ENCODE measurements around the gene ZNF358.

ZNF358 gene

GRCh38 chr19:7520131-7521051, 4.5 kb downstream of the ZNF358 start:
- DNase-seq (ENCODE audit: low read depth), result no peak

GRCh38 chr19:7521551-7522071, 5.7 kb downstream of the ZNF358 start:
- no peak for DNase-seq (ENCODE audit: low read depth)

GRCh38 chr19:7522072-7522922, 6.4 kb downstream of the ZNF358 start, which contains the start of gene MCOLN1:
Gene MCOLN1, plus strand, starts transcription at chr19:7522624. Its CDS starts 127 bp downstream, at chr19:7522751.
- peak; percentile 99 for DNase-seq (ENCODE audit: low read depth)

DNA sequence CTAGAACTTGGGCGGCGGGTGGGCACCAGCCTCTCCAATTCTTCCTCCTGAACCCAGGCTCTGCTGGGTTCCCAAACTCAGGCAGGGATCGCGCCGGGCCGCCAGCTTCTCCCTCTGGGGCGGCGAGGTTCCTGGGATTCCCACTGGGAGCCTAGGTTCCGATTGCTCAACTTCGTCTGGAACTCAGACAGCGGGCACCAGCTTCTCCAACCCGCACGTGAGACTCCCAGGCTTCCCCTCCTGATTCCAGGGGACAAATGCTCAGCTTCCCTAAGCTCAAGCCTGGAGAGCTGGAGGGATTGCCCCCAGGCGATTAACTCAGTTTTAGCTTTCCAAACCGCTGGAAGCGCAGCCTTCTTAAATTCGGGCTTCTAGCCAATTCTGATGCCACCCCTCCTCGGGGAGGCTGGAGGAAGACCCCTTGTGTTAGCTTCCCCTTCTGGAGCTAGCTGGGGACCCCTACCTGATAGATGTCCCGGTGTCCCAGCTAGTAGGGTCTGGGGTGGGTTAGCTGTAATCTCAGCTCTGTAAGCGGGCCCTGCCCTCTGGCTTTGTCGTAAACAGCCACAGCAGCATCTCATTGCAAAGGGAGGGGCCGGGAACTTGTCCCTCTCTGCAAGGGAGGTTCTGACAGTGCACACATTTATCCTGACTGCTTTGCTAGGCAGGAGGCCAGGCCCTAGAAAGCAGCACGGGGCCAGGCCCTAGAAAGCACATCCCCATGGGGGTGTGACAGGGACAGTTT, 7.2 kb downstream of the ZNF358 start:
- DNase-seq (ENCODE audit: low read depth), result no peak

DNA sequence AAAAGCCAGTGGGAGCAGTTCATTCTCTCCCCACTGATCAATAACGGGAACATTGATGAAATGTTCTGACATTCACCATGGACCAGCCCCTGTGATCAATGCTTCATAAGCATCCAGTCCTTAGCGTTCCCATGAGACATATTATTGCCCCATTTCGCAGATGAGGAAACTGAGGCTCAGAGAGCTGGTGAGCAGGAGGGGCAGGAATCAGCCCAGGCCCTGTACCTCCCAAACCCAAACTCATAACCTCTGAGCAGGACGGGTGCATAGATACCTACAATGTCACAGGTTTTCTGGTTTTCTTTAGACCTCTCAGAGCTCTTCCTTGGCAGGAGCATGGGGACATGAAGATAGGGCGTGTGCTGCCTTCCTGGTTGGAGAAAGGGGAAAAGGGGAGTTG, 8.6 kb downstream of the ZNF358 start:
- DNase-seq (ENCODE audit: low read depth), result no peak

GRCh38 chr19:7524992-7525739, 9.3 kb downstream of the ZNF358 start:
- DNase-seq (ENCODE audit: low read depth), result no peak

DNA sequence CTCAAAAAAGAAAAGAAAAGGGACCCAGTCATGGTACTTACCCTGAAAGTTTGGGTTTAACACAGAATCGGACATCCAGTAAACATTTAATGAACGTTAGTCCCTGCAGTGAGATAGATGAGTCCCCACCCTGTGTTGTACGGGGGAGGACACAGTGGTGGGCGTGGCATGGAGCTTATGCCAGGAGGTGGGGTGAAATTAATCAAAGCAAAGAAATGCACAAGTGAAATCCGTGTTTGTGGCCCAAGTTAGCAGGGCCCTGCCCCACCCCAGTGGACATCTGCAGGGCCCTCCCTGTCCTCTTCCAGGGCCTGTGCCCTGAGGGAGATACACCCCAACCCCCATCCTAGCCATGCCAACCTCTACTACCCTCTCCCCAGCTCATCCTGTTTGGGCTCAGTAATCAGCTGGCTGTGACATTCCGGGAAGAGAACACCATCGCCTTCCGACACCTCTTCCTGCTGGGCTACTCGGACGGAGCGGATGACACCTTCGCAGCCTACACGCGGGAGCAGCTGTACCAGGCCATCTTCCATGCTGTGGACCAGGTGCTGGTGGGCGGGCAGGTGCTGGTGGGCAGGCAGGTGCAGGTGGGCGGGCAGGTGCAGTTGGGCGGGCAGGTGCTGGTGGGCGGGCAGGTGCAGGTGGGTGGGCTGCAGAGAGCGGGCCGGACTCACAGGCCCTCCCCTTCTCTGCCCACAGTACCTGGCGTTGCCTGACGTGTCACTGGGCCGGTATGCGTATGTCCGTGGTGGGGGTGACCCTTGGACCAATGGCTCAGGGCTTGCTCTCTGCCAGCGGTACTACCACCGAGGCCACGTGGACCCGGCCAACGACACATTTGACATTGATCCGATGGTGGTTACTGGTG, 10.4 kb downstream of the ZNF358 start:
- no peak for DNase-seq (ENCODE audit: low read depth)

DNA sequence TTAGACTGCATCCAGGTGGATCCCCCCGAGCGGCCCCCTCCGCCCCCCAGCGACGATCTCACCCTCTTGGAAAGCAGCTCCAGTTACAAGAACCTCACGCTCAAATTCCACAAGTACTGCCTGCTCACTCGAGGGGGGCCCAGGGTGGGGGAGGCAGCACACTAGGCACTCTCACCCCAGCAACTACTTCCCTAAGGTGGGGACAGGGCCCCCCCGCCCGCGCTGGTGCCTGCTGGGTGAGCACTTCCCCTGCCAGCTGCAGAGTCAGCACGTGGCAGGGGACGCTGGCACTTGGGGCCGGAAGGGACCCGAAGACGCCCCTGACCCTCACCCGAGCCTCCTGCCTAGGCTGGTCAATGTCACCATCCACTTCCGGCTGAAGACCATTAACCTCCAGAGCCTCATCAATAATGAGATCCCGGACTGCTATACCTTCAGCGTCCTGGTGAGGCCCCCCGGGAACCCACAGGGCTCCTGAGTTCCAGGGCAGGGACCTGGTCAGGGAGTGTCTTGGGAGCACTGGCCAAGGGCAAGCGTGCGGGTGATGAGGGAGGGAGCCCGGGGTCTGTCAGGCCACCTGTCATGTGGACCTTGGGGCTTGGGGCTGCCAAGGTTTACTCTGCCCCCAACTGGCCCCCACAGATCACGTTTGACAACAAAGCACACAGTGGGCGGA, 11.8 kb downstream of the ZNF358 start:
- no peak for DNase-seq (ENCODE audit: low read depth)

GRCh38 chr19:7528192-7528519, 12.3 kb downstream of the ZNF358 start:
- no peak for DNase-seq (ENCODE audit: low read depth)

DNA sequence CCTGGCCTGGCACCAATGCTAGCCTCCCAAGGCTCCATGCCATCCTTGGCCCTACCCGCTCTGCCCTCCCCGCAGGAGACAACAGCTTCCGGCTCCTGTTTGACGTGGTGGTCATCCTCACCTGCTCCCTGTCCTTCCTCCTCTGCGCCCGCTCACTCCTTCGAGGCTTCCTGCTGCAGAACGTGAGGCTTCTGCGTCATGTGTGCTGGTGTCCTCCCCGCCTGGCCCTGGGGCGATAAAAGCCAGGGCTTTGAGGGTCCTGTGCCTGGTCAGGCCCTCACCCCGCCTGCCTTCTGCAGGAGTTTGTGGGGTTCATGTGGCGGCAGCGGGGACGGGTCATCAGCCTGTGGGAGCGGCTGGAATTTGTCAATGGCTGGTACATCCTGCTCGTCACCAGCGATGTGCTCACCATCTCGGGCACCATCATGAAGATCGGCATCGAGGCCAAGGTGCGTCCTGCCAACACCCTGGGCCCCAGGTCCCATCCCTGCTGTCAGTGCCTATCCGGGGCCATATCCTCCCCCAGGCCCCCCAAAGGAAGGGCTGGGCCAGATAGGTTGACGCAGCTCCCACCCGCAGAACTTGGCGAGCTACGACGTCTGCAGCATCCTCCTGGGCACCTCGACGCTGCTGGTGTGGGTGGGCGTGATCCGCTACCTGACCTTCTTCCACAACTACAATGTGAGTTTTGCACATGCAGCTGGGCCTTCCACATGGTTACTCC, 12.8 kb downstream of the ZNF358 start:
- DNase-seq (ENCODE audit: low read depth), result no peak

- no peak for DNase-seq (ENCODE audit: low read depth)
Observed at GRCh38 chr19:7529246-7529600, 13.3 kb downstream of the ZNF358 start.

DNA sequence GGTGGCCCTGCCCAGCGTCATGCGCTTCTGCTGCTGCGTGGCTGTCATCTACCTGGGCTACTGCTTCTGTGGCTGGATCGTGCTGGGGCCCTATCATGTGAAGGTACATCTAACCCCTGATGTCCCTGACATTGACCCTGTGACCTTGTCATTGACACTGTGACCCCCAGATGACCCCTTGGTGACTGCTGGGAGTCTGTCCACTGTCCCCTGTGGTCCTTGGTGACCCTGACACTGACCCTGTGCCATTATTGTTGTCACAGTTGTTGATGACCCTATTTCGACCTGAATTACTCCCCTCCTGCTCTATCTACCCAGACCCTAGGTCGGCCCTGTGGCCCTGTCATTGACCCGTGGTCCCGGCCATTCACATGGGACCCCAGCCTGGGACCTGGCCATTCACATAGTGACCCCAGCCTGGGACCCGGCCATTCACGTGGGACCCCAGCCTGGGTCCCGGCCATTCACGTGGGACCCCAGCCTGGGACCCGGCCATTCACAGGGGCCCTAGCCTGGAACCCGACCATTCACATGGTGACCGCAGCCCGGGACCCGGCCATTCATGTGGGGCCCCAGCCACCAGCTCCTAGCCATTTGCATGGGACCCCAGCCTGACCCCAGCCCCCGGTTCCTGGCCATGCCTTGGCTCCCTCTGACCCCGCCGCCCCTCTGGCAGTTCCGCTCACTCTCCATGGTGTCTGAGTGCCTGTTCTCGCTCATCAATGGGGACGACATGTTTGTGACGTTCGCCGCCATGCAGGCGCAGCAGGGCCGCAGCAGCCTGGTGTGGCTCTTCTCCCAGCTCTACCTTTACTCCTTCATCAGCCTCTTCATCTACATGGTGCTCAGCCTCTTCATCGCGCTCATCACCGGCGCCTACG, 13.9 kb downstream of the ZNF358 start:
- no peak for DNase-seq (ENCODE audit: low read depth)

- no peak for DNase-seq (ENCODE audit: low read depth)
Observed at GRCh38 chr19:7533281-7533885, 17.5 kb downstream of the ZNF358 start.

DNA sequence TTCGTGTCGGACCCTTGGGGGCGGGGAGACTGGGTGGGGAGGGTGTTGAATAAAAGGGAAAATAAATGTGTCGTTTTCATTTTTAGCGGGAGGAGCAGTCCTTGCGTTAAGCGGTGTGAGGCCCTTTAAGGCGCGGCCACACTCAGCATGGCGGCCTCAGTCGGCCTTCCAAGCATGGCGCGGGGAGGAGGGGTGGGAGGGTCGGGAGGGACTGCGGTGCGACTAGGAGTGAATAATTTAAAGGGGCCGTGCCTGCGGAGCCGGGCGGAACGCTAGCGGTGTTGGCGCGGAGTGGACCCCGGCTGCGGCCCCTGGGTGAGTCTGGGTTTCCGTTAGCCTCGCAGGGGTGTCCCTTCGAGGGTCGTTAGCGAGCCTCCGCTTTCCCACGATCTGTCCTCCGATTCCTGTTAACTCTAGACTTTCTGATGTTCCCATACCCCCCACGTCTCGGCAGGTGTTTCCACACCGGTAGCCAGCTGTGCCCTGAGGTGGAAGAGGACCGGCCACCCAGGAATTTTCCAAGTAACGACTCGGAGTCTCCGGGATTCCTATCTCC, 18.1 kb downstream of the ZNF358 start:
- peak; percentile 81 for DNase-seq (ENCODE audit: low read depth)

DNA sequence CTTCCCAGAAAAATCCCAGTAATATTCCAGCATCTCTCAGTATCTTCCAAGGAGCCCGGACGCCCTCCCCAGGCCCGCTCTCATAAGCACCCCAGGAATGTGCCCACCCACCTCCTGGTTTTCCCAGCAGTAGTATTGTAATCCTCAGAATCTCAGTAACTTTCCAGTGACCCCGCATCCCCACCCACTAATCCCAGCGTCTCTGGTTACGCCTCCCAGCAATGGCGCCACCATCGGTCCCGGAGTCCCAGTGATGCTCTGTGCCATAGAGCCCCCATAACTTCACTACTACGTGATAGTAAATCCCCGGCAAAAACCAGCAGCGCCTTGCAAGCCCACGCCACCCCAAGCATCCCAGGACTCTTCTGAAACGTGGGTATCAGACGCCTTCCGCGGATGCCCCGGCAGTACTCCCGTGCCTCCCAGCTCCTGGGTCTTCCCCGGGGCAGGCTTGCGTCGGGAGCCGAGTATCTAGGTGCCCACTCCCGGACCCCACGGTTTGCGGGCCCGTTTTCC, 18.7 kb downstream of the ZNF358 start:
- no peak for DNase-seq (ENCODE audit: low read depth)

GRCh38 chr19:7535047-7535997, 19.4 kb downstream of the ZNF358 start, which contains the start of gene PNPLA6:
Gene PNPLA6, plus strand, starts transcription at chr19:7535717. Its CDS starts 72 bp downstream, at chr19:7535789.
- DNase-seq (ENCODE audit: low read depth), result peak; percentile 87

All from T follicular helper cell (primary cell).